Breast epithelium (tissue), 4 donors: ENCODE results near the gene DUSP16. TPM values are rescaled to one million over a fixed set of nuclear protein-coding genes. Genes with fewer than 3 reads are reported as not detected.

Experiments
- DNase-seq, 2 donors: peaks; one replicate each; pipeline ENCODE4 v3.0.0-alpha.2; 2019; ENCODE audit warnings: low spot score in 2 of 2
- H3K27ac ChIP-seq, 2 donors: fragments of 200-600 bp; sonication (generic) in 1 of 2; one replicate each; pipeline ENCODE4 v1.5.1; 2016 to 2019; ENCODE audit warnings: mild to moderate bottlenecking in 1 of 2
- H3K27me3 ChIP-seq, 2 donors: fragments of 200-600 bp; sonication (generic) in 1 of 2; one replicate each; pipeline versions ENCODE4 v1.5.1 to v1.6.0; 2017 to 2019; ENCODE audit warnings: control low read depth in 1 of 2, mild to moderate bottlenecking in 1 of 2
- H3K36me3 ChIP-seq: fragments of 200-600 bp; one replicate; pipeline ENCODE4 v1.5.1; 2019
- H3K4me1 ChIP-seq, 2 donors: fragments of 200-600 bp; sonication (generic); one replicate each; pipeline ENCODE4 v1.5.1; 2016 to 2019; ENCODE audit warnings: control low read depth in 1 of 2
- H3K4me3 ChIP-seq, 3 donors: fragments of 200-600 bp; sonication (generic); 1 replicate in 2 of 3; 2 replicates in 1 of 3; pipeline ENCODE4 v1.5.1; 2016 to 2019; ENCODE audit warnings: mild to moderate bottlenecking in 3 of 3, moderate library complexity in 2 of 3
- H3K9me3 ChIP-seq, 2 donors: fragments of 200-600 bp; sonication (generic) in 1 of 2; one replicate each; pipeline ENCODE4 v1.5.1; 2016 to 2019; ENCODE audit warnings: control low read depth in 1 of 2
- CTCF ChIP-seq, 3 donors: fragments of 450-650 bp; IDR thresholded peaks; one replicate each; pipeline ENCODE4 v1.5.1; 2016 to 2017; ENCODE audit warnings: antibody characterized with exemption in 3 of 3, mild to moderate bottlenecking in 3 of 3, moderate library complexity in 3 of 3
- POLR2A ChIP-seq: fragments of 450-650 bp; IDR thresholded peaks from one replicate; pipeline ENCODE4 v1.6.1; 2016; ENCODE audit warnings: antibody characterized with exemption, mild to moderate bottlenecking, moderate library complexity
- POLR2AphosphoS5 ChIP-seq, 3 donors: sonication (generic); formaldehyde crosslinking; IDR thresholded peaks; one replicate each; pipeline ENCODE4 v1.6.1; 2017; ENCODE audit warnings: antibody characterized with exemption in 3 of 3
- intact Hi-C: fragments of 100-400 bp; cut with DNase I; formaldehyde crosslinking; loops from one replicate; pipeline ENCODE4 v1.15.1; 2023; ENCODE audit warnings: low total_unique reads
- total RNA-seq, 3 donors: library from RNA; depleted of rRNA; stranded (reverse); fragments of >200 nt; gene quantifications; one replicate each; pipeline ENCODE4 v1.1.0, GENCODE V29; 2016

The DUSP16 gene
- total RNA-seq, 3 donors from 2014 or later: 10.9 to 63.3 (median 61.0) TPM

- TF ChIP-seq CTCF (IDR thresholded peaks at IDR 0.05) (no peak), POLR2AphosphoS5 (IDR thresholded peaks at IDR 0.05) (no peak), POLR2A (no peak)
- no peaks in the 10 kb centered on the region for H3K27me3 ChIP-seq
- H3K36me3 ChIP-seq: peaks cover 5% of the 10 kb centered on the region
- DNase-seq: no peak
- H3K4me1 ChIP-seq: no peaks in the 10 kb centered on the region
- no peaks in the 10 kb centered on the region for H3K9me3 ChIP-seq
- H3K27ac ChIP-seq: no peak overlapping the region
- no peak overlapping the region for H3K4me3 ChIP-seq
- intact Hi-C loops: no loop called here
These were observed 81.0 kb downstream of the DUSP16 start for GRCh38 chr12:12481631-12482030.

- intact Hi-C loops: no loop called here
- TF ChIP-seq POLR2A: no peak
- no peak for TF ChIP-seq CTCF (IDR thresholded peaks at IDR 0.05)
- TF ChIP-seq POLR2AphosphoS5 (IDR thresholded peaks at IDR 0.05): no peak
- Histone ChIP-seq H3K27ac (no peak overlapping the region), H3K4me3 (no peak overlapping the region), H3K27me3 (no peaks in the 10 kb centered on the region), H3K4me1 (no peaks in the 10 kb centered on the region), H3K36me3 (peaks cover 10% of the 10 kb centered on the region), H3K9me3 (no peaks in the 10 kb centered on the region)
- no peak for DNase-seq
These were observed 82.6 kb downstream of the DUSP16 start for GRCh38 chr12:12480074-12480473.

GRCh38 chr12:12477532-12477890, 85.2 kb downstream of the DUSP16 start:
- DNase-seq: no peak
- no peak overlapping the region for H3K4me3 ChIP-seq
- no peaks in the 10 kb centered on the region for H3K9me3 ChIP-seq
- H3K4me1 ChIP-seq: no peaks in the 10 kb centered on the region
- no peak overlapping the region for H3K27ac ChIP-seq
- peaks cover 10% of the 10 kb centered on the region for H3K36me3 ChIP-seq
- TF ChIP-seq CTCF (IDR thresholded peaks at IDR 0.05) (no peak), POLR2A (no peak), POLR2AphosphoS5 (IDR thresholded peaks at IDR 0.05) (no peak)
- no peaks in the 10 kb centered on the region for H3K27me3 ChIP-seq
- intact Hi-C loops: no loop called here

GRCh38 chr12:12476857-12477531, 85.7 kb downstream of the DUSP16 start:
- no peaks in the 10 kb centered on the region for H3K27me3 ChIP-seq
- TF ChIP-seq POLR2A: no peak
- TF ChIP-seq CTCF (IDR thresholded peaks at IDR 0.05): no peak
- TF ChIP-seq POLR2AphosphoS5 (IDR thresholded peaks at IDR 0.05): no peak
- intact Hi-C loops: no loop called here
- H3K4me1 ChIP-seq: no peaks in the 10 kb centered on the region
- H3K9me3 ChIP-seq: no peaks in the 10 kb centered on the region
- DNase-seq: no peak
- H3K36me3 ChIP-seq: peaks cover 10% of the 10 kb centered on the region
- H3K4me3 ChIP-seq: no peak overlapping the region
- H3K27ac ChIP-seq: no peak overlapping the region

- Histone ChIP-seq H3K27me3 (no peaks in the 10 kb centered on the region), H3K4me1 (peaks cover 0 to 7% of the 10 kb centered on the region in 2 donors), H3K36me3 (peaks cover 10% of the 10 kb centered on the region), H3K4me3 (no peak overlapping the region), H3K27ac (peak overlapping the region; percentile 30 to 40), H3K9me3 (no peaks in the 10 kb centered on the region)
- no peak for DNase-seq
- intact Hi-C loops: no loop called here
- TF ChIP-seq POLR2A (no peak), POLR2AphosphoS5 (IDR thresholded peaks at IDR 0.05) (no peak), CTCF (IDR thresholded peaks at IDR 0.05) (no peak)
These were observed 87.5 kb downstream of the DUSP16 start for GRCh38 chr12:12474931-12475795.
